GM10266 (cell line): ENCODE data around the gene MTX1.
"Not testable (repeated sequence)": the region's sequence is repeated elsewhere in the genome, so short reads cannot be mapped to it uniquely, and the experiment has no call there.

Experiments used
- DNase-seq: peaks from one replicate; pipeline ENCODE4 v3.0.0; 2012; ENCODE audit errors: extremely low spot score
- CTCF ChIP-seq: IDR thresholded peaks from 2 replicates; pipeline ENCODE4 v1.5.1; 2012; ENCODE audit warnings: mild to moderate bottlenecking, low read depth; ENCODE audit not compliant: control insufficient read depth, insufficient read depth; ENCODE audit errors: missing control alignments

The MTX1 gene

GRCh38 chr1:155226188-155226909 is 17.9 kb downstream of the MTX1 start:
- DNase-seq, result peak; percentile 68
- peak; percentile 77 for TF ChIP-seq CTCF

GRCh38 chr1:155226910-155227260 is 18.4 kb downstream of the MTX1 start:
- DNase-seq, result no peak

GRCh38 chr1:155227261-155228095 is 19.0 kb downstream of the MTX1 start:
- no peak for TF ChIP-seq CTCF
- DNase-seq, result peak; percentile 97

More at GRCh38 chr1:155226910-155227260, 18.4 kb downstream of the MTX1 start:
- no peak for TF ChIP-seq CTCF

GRCh38 chr1:155228096-155228427 is 19.6 kb downstream of the MTX1 start:
- TF ChIP-seq CTCF, result no peak
- DNase-seq, result no peak

GRCh38 chr1:155231302-155231701 is 22.8 kb downstream of the MTX1 start:
- not testable (repeated sequence) for DNase-seq

GRCh38 chr1:155232001-155232978 is 23.8 kb downstream of the MTX1 start:
- DNase-seq, result not testable (repeated sequence)

GRCh38 chr1:155233502-155233901 is 25.0 kb downstream of the MTX1 start:
- not testable (repeated sequence) for DNase-seq

- DNase-seq, result not testable (repeated sequence)
These were observed 26.9 kb downstream of the MTX1 start for GRCh38 chr1:155235375-155235774.

- no peak for DNase-seq
- TF ChIP-seq CTCF, result no peak
These were observed 28.0 kb downstream of the MTX1 start for GRCh38 chr1:155236451-155236850.
